ENCODE data around the gene NMNAT2.
A peak's percentile ranks its signal among the peaks of the same experiment; 100 is the strongest.

The NMNAT2 gene

DNA sequence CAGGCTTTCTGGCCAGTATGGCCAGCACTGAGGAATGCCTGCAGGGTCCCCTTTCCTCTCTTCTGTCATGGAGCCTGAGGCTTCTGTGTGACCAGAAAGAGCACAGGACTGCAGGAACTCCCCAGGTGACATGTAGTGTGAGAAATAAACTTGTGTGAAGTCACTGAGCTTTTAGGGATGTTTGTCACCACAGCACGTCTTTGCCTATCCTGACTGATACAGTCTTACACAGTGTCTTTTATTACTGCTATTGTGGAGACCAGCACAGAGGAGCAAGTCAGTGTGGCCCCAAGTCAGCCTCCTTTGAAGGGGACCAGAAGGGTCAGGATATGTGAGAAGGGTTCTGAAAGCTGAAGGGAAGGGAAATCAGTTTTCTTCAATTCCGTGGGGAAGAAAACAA, 129.6 kb downstream of the NMNAT2 start:
- Histone ChIP-seq H3K4me1 (ENCODE audit: control insufficient read depth, insufficient read depth, low read length) (peaks cover 29% of the 10 kb centered on the region), H3K27me3 (ENCODE audit: control insufficient read depth, insufficient read depth, low read length) (no peaks in the 10 kb centered on the region), H3K36me3 (ENCODE audit: control insufficient read depth, insufficient read depth, low read length) (no peaks in the 10 kb centered on the region), H3K9ac (ENCODE audit: low read length) (no peak overlapping the region), H3K4me3 (ENCODE audit: low read length) (no peak overlapping the region), H3K27ac (ENCODE audit: low read depth, low read length) (no peak overlapping the region)

DNA sequence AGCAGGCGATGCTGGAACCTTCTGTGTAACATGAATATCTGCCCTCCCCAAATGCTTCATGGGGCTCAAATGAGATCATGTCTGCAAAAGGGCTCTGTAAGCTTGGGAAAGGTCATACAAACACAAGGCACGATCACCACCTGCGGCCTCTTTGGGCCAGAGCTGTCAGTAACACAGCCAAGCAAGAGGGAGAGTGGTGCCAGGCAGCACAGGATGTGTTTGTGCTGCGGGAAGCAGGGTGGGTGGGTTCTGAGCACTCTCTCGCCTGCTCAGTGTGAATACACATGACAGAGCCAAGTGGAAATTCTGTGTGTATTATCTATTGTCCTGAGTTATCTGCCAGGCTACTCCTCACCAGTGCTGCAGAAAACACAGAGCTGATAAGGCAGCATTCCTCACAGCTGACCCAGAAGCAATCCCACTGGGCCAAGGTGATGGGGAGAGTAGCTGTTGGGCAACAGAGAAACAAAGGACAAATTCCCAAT, 130.9 kb downstream of the NMNAT2 start:
- H3K27ac ChIP-seq (ENCODE audit: low read depth, low read length) = peak overlapping the region; percentile 71
- H3K4me3 ChIP-seq (ENCODE audit: low read length) = no peak overlapping the region
- no peaks in the 10 kb centered on the region for H3K27me3 ChIP-seq (ENCODE audit: control insufficient read depth, insufficient read depth, low read length)
- peaks cover 31% of the 10 kb centered on the region for H3K4me1 ChIP-seq (ENCODE audit: control insufficient read depth, insufficient read depth, low read length)
- no peaks in the 10 kb centered on the region for H3K36me3 ChIP-seq (ENCODE audit: control insufficient read depth, insufficient read depth, low read length)
- no peak overlapping the region for H3K9ac ChIP-seq (ENCODE audit: low read length)

DNA sequence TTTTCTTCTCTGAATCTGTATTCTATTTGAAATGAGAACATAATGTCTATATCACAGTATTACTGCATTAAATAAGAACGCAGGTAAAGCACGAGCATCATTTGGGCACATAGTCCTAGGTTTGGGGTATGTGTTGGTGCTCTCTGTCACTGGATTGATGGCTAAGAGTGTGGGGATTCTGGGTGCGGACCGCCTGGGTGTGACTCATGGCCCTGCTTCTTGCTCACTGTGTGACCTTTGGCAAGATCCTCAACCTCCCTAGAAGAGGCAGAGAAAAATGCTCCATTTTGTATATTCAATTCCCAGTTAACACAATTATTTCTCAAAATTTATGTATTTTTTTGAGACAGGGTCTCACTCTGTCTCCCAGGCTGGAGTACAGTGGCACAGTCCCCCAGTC, 132.4 kb downstream of the NMNAT2 start:
- Histone ChIP-seq H3K36me3 (ENCODE audit: control insufficient read depth, insufficient read depth, low read length) (no peaks in the 10 kb centered on the region), H3K4me3 (ENCODE audit: low read length) (no peak overlapping the region), H3K9ac (ENCODE audit: low read length) (no peak overlapping the region), H3K4me1 (ENCODE audit: control insufficient read depth, insufficient read depth, low read length) (peaks cover 27% of the 10 kb centered on the region), H3K27ac (ENCODE audit: low read depth, low read length) (no peak overlapping the region), H3K27me3 (ENCODE audit: control insufficient read depth, insufficient read depth, low read length) (no peaks in the 10 kb centered on the region)

DNA sequence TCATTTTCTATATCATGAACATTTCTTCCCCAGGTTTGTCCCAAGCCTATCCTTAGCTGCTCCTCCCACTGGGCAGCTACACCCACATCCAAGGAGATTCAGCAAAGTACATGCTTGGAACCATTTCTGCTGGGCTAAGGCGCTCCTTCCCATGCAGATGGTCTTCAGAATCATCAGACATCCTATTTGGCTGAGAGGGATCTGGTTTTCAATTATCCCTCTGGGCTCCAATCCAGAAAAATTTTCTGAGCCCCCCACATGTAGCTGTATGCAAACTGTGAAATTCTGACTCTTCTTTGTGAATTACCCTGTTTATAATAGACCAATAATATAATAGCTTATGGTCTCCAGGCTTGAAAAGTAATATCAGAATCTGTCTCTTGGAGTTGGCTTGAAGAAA, 132.9 kb downstream of the NMNAT2 start:
- Histone ChIP-seq H3K4me1 (ENCODE audit: control insufficient read depth, insufficient read depth, low read length) (peaks cover 27% of the 10 kb centered on the region), H3K4me3 (ENCODE audit: low read length) (no peak overlapping the region), H3K27me3 (ENCODE audit: control insufficient read depth, insufficient read depth, low read length) (no peaks in the 10 kb centered on the region), H3K27ac (ENCODE audit: low read depth, low read length) (no peak overlapping the region), H3K36me3 (ENCODE audit: control insufficient read depth, insufficient read depth, low read length) (no peaks in the 10 kb centered on the region), H3K9ac (ENCODE audit: low read length) (no peak overlapping the region)

DNA sequence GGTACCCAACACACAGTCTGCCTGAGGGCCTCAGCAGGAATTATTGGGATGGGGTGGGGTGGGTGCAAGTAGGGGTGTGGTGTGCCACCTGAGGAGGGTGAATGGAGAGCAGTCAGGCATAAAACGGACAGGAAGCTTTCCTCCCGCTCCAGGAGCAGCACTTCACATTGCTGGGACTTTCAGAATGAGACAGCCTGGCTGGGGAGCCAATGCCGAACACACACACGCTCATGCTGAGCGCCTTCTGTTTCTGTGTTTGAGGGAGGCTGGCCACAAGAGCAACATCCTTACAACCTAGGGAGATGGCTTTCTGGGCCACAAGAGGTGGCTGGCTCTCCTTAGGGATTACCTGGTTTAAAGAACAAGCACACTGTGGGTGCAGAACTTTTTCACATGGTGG, 134.1 kb downstream of the NMNAT2 start:
- Histone ChIP-seq H3K4me1 (ENCODE audit: control insufficient read depth, insufficient read depth, low read length) (peaks cover 28% of the 10 kb centered on the region), H3K27ac (ENCODE audit: low read depth, low read length) (no peak overlapping the region), H3K4me3 (ENCODE audit: low read length) (no peak overlapping the region), H3K9ac (ENCODE audit: low read length) (no peak overlapping the region), H3K36me3 (ENCODE audit: control insufficient read depth, insufficient read depth, low read length) (no peaks in the 10 kb centered on the region), H3K27me3 (ENCODE audit: control insufficient read depth, insufficient read depth, low read length) (no peaks in the 10 kb centered on the region)

DNA sequence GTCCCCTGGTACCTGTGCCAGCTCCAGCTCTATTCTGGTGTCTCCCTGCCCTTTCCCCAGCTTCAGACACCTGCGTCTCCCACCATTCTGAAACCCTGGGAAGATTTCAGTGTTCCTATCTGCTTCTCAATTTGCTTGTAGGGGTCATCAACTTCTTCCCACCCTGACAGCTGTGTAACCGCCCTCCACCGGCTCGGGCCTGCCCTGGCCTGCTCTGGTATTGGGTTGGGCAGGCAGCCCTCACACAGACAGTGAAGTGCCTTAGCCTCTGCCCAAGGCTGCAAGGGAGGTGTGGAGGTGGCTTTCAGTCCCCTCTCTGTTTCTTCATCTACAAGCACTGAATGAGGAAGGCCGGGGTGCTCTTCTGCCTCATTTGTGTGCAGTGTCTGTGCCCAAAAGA, 134.9 kb downstream of the NMNAT2 start:
- H3K9ac ChIP-seq (ENCODE audit: low read length) = no peak overlapping the region
- H3K4me1 ChIP-seq (ENCODE audit: control insufficient read depth, insufficient read depth, low read length) = peaks cover 34% of the 10 kb centered on the region
- H3K36me3 ChIP-seq (ENCODE audit: control insufficient read depth, insufficient read depth, low read length) = no peaks in the 10 kb centered on the region
- H3K27ac ChIP-seq (ENCODE audit: low read depth, low read length) = no peak overlapping the region
- no peak overlapping the region for H3K4me3 ChIP-seq (ENCODE audit: low read length)
- H3K27me3 ChIP-seq (ENCODE audit: control insufficient read depth, insufficient read depth, low read length) = no peaks in the 10 kb centered on the region

DNA sequence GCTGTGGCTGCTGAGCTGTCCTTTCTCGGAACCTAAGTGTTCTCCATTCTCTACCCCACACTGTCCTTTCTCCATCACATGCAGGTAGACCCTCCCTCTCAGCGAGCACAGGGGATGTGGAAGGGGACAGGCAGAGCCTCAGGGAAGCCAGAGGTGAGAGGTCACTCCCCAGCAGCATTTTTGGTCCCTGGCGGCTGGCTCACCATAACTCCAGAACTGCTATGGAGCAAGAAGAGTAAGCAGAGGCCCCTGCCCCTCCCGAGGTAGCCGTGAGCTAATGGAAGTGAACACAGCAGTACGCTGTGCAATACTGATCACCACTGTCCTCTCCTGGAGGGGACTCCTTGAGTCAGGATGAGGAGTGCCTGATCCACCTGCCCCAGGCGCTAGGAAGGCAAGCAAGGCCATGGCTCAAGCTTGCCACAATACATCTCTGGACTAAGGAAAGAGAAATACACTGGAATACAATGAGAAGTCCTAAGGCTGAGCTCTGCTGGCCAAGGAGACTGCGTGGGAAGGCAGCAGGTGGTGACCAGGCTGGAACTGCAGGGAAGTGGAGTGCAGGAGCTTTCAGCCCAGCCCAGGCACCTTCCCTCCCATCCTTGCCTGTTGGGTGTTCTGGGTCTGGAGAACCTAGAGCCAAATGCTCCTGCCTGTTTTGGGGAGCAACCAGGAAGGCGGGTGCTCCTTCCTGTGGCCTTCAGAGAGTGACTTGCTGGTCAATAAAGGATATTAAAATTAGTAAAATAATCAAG, 135.9 kb downstream of the NMNAT2 start:
- Histone ChIP-seq H3K4me1 (ENCODE audit: control insufficient read depth, insufficient read depth, low read length) (peaks cover 31% of the 10 kb centered on the region), H3K36me3 (ENCODE audit: control insufficient read depth, insufficient read depth, low read length) (no peaks in the 10 kb centered on the region), H3K27me3 (ENCODE audit: control insufficient read depth, insufficient read depth, low read length) (no peaks in the 10 kb centered on the region), H3K4me3 (ENCODE audit: low read length) (peak overlapping the region; percentile 14), H3K9ac (ENCODE audit: low read length) (no peak overlapping the region), H3K27ac (ENCODE audit: low read depth, low read length) (peak overlapping the region; percentile 45)

DNA sequence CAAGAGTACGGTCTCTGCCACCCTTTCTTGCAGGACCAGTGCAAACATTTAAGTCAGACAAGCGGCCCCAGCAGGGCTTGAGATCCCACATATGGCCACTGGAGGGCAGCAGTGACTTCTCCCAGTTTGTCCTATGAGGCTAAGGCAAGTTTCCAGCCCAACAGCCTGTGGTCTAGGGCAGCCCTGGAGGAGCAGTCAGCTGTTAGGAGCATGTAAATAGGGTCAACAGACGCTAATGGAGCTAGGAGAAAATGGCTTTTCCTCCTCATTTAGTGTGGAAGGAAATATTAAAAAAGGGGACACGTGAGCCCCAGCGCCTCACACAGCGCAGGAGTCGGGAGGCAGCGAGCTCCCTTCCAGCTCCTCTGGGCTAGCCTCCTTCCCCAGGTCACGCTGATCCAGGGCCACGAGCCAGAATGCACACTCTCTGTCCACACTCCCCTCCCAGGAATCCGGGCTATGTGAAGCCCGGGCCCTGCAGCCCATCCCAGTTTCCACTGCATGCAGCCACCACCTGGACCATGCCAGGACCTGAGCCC, 136.6 kb downstream of the NMNAT2 start:
- Histone ChIP-seq H3K9ac (ENCODE audit: low read length) (no peak overlapping the region), H3K27ac (ENCODE audit: low read depth, low read length) (peak overlapping the region; percentile 45), H3K27me3 (ENCODE audit: control insufficient read depth, insufficient read depth, low read length) (no peaks in the 10 kb centered on the region), H3K4me3 (ENCODE audit: low read length) (peak overlapping the region; percentile 14), H3K36me3 (ENCODE audit: control insufficient read depth, insufficient read depth, low read length) (no peaks in the 10 kb centered on the region), H3K4me1 (ENCODE audit: control insufficient read depth, insufficient read depth, low read length) (peaks cover 24% of the 10 kb centered on the region)

DNA sequence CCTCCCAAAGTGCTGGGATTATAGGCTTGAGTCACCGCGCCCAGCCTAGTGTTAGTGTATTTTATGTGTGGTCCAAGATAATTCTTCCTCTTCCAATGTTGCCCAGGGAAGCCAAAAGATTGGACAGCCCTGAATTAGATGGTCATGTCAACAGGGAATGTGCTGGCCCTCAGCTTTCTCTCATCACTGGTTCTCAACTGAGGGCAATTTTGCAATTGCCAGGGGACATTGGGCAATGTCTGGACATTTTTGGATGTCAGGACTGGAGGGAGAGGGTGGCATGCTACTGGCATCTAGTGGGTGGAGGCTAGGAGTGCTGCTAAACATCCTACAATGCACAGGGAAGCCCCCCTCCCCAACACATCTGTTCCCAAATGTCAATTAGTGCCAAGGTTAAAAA, 137.1 kb downstream of the NMNAT2 start:
- no peak overlapping the region for H3K27ac ChIP-seq (ENCODE audit: low read depth, low read length)
- no peaks in the 10 kb centered on the region for H3K36me3 ChIP-seq (ENCODE audit: control insufficient read depth, insufficient read depth, low read length)
- H3K27me3 ChIP-seq (ENCODE audit: control insufficient read depth, insufficient read depth, low read length) = no peaks in the 10 kb centered on the region
- no peak overlapping the region for H3K9ac ChIP-seq (ENCODE audit: low read length)
- H3K4me1 ChIP-seq (ENCODE audit: control insufficient read depth, insufficient read depth, low read length) = peaks cover 22% of the 10 kb centered on the region
- H3K4me3 ChIP-seq (ENCODE audit: low read length) = no peak overlapping the region

DNA sequence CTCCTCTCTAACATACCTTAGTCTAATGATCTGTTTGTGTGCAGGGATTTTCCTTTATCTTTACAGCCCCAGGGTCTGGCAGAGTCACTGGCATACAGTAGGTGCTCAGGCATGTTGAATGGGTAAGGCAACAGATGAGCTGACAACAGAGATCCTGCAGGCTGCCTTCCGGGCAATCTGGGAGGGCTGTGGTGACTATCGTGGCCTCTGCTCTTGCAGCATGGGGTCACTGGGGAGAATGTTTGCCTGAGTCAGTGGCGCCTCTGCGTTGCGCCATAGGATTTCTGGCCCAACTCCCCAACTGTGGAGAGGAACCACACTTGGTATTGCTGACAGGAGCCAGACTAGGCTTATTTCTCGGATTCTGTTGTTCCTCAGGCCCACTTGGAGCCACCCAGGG, 138.3 kb downstream of the NMNAT2 start:
- Histone ChIP-seq H3K27me3 (ENCODE audit: control insufficient read depth, insufficient read depth, low read length) (no peaks in the 10 kb centered on the region), H3K4me3 (ENCODE audit: low read length) (no peak overlapping the region), H3K9ac (ENCODE audit: low read length) (no peak overlapping the region), H3K4me1 (ENCODE audit: control insufficient read depth, insufficient read depth, low read length) (peaks cover 22% of the 10 kb centered on the region), H3K27ac (ENCODE audit: low read depth, low read length) (peak overlapping the region; percentile 56), H3K36me3 (ENCODE audit: control insufficient read depth, insufficient read depth, low read length) (no peaks in the 10 kb centered on the region)

DNA sequence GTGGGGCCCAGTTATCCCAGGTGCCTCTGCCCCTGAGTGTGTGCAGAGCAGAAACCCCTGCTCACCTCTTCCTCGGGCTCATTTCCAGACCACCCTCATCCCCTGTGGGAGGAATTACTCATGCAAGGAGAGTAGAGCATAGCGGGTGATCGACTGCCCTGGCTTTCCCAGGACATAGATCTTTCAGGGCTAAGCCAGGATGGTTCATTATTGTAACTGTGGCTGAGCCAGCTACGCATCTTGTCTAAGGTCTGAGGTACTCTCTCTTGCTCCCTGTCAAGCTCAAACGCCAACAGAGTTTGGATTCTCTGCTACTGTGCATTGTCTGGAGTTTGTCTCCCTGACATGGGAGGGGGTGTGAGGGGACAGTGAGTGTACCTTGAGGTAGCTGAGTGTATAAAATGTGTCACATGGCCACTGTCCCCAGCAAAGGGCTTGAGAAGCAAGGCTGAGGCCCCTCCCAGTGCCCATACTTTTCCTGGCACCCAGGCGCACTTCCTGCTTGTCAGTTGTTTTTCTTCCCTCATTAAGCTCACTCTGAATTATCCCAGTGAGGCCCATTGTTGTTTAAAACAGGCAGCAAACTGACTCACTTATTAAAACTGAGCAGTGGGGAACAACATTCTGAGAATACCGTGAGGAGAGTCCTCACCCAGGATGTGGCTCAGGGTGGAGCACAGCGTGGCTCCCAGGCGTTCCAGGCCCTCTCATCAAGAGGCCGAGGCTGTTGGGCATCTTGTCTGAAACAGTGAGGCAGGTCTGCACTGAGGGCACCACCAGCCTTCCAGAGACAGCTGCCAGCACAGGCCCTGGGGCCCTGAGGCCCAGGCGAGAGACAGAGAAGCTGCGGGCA, 139.2 kb downstream of the NMNAT2 start:
- H3K36me3 ChIP-seq (ENCODE audit: control insufficient read depth, insufficient read depth, low read length) = no peaks in the 10 kb centered on the region
- no peaks in the 10 kb centered on the region for H3K27me3 ChIP-seq (ENCODE audit: control insufficient read depth, insufficient read depth, low read length)
- H3K27ac ChIP-seq (ENCODE audit: low read depth, low read length) = peak overlapping the region; percentile 56
- H3K9ac ChIP-seq (ENCODE audit: low read length) = no peak overlapping the region
- H3K4me3 ChIP-seq (ENCODE audit: low read length) = no peak overlapping the region
- peaks cover 22% of the 10 kb centered on the region for H3K4me1 ChIP-seq (ENCODE audit: control insufficient read depth, insufficient read depth, low read length)

DNA sequence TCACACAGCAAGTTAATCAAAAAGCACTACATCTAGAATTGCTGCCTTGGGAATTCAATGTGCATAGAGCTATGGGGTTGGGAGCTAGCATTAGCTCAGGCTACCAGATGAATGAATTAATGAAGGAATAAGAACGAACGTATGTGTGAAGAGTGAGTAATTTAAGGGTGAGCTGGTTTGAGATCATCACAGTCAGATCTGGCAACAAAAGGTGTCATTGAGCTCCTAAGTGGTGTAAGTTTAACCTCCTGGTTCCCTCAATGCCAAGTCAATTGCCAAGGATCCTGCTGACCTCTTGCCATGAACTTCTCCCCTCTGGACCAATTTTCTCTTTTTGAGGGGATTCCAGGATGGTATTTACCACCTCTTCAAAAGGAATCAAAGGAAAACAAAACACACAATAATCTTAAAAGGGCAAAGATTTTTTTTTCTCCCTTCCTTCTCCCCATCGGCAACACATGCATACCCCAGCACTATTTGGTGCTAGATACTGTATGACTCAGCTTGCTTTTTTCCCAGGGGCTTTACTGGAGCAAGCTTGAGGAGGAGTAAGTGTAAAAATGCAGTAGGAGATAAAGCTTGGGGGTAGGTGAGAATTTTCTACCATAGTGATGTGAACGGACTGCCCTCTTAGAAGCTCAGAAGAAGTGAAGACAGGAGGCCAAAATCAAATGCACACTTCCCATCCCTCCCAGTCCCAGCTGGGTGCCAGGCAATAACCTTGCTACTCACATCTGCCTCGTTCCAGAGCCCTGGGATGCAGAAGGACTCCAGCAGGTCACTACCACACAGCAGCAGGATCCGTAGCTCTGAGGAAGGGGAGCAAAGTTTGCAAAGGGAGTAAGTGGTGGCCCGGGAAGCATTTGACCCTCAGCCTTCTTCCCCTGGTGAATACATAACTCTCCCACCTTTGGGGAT, 140.1 kb downstream of the NMNAT2 start:
- Histone ChIP-seq H3K27me3 (ENCODE audit: control insufficient read depth, insufficient read depth, low read length) (no peaks in the 10 kb centered on the region), H3K9ac (ENCODE audit: low read length) (no peak overlapping the region), H3K4me3 (ENCODE audit: low read length) (no peak overlapping the region), H3K36me3 (ENCODE audit: control insufficient read depth, insufficient read depth, low read length) (no peaks in the 10 kb centered on the region), H3K4me1 (ENCODE audit: control insufficient read depth, insufficient read depth, low read length) (peaks cover 22% of the 10 kb centered on the region), H3K27ac (ENCODE audit: low read depth, low read length) (peak overlapping the region; percentile 56)
